Upper lobe of right lung (tissue), 1 donor: ENCODE results near the gene PSD4. TPM values are rescaled to one million over a fixed set of nuclear protein-coding genes. Genes with fewer than 3 reads are reported as not detected.

ENCODE experiments used
- ATAC-seq: fragments of 200-7000 bp; cut with Tn5 transposase; one replicate; pipeline ENCODE4 v1.9.1; 2020; ENCODE audit warnings: mild to moderate bottlenecking, moderate library complexity
- DNase-seq: peaks from one replicate; pipeline ENCODE4 v3.0.0-alpha.2; 2020
- H3K27ac ChIP-seq: fragments of 200-600 bp; one replicate; pipeline ENCODE4 v1.8.0; 2022
- H3K27me3 ChIP-seq: fragments of 200-600 bp; one replicate; pipeline ENCODE4 v1.8.0; 2022; ENCODE audit warnings: mild to moderate bottlenecking
- H3K36me3 ChIP-seq: fragments of 200-600 bp; one replicate; pipeline ENCODE4 v1.8.0; 2022
- H3K4me1 ChIP-seq: fragments of 200-600 bp; one replicate; pipeline ENCODE4 v1.8.0; 2022
- H3K4me3 ChIP-seq: fragments of 200-600 bp; one replicate; pipeline ENCODE4 v1.8.0; 2022; ENCODE audit warnings: mild to moderate bottlenecking
- H3K9me3 ChIP-seq: fragments of 200-600 bp; one replicate; pipeline ENCODE4 v1.8.0; 2022
- CTCF ChIP-seq: fragments of 200-600 bp; IDR thresholded peaks from one replicate; pipeline ENCODE4 v1.8.0; 2022; ENCODE audit warnings: antibody characterized with exemption
- intact Hi-C: fragments of 100-400 bp; cut with DNase I; formaldehyde crosslinking; loops from one replicate; pipeline ENCODE4 v1.11.0; 2022
- total RNA-seq: library from RNA; stranded (reverse); fragmentation: NEBNext Ultra II Directional; extraction: Animal tissue kit (Norgen Biotek cat#: 25700); gene quantifications from one replicate; pipeline ENCODE4 v1.2.1, GENCODE V29; 2021
- donor health status: DM: no; HTN: yes; CAD: no; lungs with severe emphysema.

Gene PSD4
- total RNA-seq, 1 donor from 2014 or later, result 37.8 TPM

DNA sequence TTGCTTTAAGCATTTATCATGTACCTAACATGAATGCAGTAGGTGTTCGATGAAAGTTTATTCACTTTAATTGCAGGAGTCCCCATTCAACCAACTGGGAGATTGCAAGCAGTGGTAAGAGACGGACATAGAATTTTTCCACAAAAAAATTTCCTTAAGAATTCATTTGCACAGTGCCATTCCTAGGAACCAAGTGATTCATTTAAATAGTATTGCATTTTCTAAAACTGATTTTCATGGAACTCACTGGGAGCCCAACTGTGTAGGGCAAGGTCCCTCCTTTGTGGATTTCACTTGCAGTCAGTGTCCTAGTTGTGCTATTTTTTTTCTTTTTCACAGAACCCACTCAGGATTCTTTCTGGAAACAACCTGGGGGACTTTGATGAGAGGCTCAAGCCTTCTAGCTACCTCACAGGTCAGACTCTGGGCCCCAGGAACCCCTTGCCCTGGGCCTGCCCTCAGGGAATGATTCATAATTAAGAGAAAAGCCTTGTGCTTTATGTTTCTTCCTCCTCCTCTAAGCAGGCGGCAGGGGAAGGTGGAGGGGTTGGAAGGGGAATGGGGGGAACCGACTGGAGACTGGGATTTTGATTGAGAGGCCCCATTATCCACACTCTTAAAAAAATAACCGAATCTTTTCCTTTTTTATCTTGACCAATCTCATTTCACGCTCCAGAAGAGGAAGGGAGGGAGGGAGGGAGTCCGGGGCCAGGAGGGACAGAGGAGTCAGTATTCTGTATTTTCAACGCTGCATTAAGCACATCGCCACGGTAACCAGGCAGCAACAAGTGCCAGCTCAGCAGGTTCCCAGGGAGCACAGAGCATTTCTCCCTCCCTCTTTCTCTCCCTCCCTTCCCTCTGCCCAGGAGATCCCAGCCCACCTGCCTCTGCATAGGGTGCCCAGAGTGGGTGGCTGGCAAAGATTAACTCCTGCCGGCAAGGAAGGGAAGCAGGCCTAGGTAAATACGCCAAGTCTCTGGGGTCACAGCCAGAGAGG, 51.8 kb downstream of the PSD4 start:
- no peak overlapping the region for H3K4me3 ChIP-seq
- H3K27me3 ChIP-seq, result no peaks in the 10 kb centered on the region
- H3K9me3 ChIP-seq, result no peaks in the 10 kb centered on the region
- TF ChIP-seq CTCF, result no peak
- DNase-seq, result no peak
- no peaks in the 10 kb centered on the region for H3K36me3 ChIP-seq
- peak; percentile 20 for ATAC-seq
- H3K4me1 ChIP-seq, result peaks cover 3% of the 10 kb centered on the region
- H3K27ac ChIP-seq, result no peak overlapping the region
- intact Hi-C loops, result no loop called here

DNA sequence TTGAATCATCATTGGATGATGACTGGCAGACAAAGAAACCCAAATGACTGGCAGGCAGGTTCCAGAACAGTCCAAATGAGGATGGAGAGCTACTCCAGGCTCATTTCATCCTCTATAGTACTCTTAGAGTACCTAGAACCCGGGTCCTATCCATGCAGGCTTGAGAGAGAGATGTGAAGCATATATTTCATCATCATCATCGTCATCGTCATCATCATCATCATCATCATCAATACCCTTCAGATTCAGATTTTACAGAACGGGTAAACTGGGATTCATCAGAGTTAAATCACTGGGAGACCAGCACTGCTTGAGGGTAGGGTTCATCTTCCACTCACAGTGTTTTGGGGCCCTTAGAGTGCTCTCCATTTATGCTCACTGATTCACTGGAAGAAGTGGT, 52.7 kb downstream of the PSD4 start:
- Histone ChIP-seq H3K4me3 (no peak overlapping the region), H3K27ac (no peak overlapping the region), H3K27me3 (no peaks in the 10 kb centered on the region), H3K9me3 (no peaks in the 10 kb centered on the region), H3K36me3 (no peaks in the 10 kb centered on the region), H3K4me1 (peaks cover 6% of the 10 kb centered on the region)
- no peak for ATAC-seq
- no peak for DNase-seq
- intact Hi-C loops, result no loop called here
- TF ChIP-seq CTCF, result no peak

GRCh38 chr2:113227290-113227689, 53.5 kb downstream of the PSD4 start:
- no peak for TF ChIP-seq CTCF
- intact Hi-C loops, result no loop called here
- H3K4me1 ChIP-seq, result peaks cover 6% of the 10 kb centered on the region
- no peaks in the 10 kb centered on the region for H3K9me3 ChIP-seq
- no peak overlapping the region for H3K4me3 ChIP-seq
- no peak overlapping the region for H3K27ac ChIP-seq
- DNase-seq, result no peak
- no peak for ATAC-seq
- H3K27me3 ChIP-seq, result no peaks in the 10 kb centered on the region
- H3K36me3 ChIP-seq, result no peaks in the 10 kb centered on the region

GRCh38 chr2:113227698-113228097, 53.9 kb downstream of the PSD4 start:
- intact Hi-C loops, result no loop called here
- Histone ChIP-seq H3K4me1 (peaks cover 6% of the 10 kb centered on the region), H3K27me3 (no peaks in the 10 kb centered on the region), H3K36me3 (no peaks in the 10 kb centered on the region), H3K27ac (no peak overlapping the region), H3K9me3 (no peaks in the 10 kb centered on the region), H3K4me3 (no peak overlapping the region)
- DNase-seq, result no peak
- TF ChIP-seq CTCF, result no peak
- ATAC-seq, result no peak

- intact Hi-C loops, result no loop called here
- Histone ChIP-seq H3K27me3 (no peaks in the 10 kb centered on the region), H3K27ac (no peak overlapping the region), H3K9me3 (no peaks in the 10 kb centered on the region), H3K36me3 (no peaks in the 10 kb centered on the region), H3K4me3 (no peak overlapping the region), H3K4me1 (peaks cover 6% of the 10 kb centered on the region)
- ATAC-seq (no peak), DNase-seq (no peak)
- no peak for TF ChIP-seq CTCF
These were observed 54.6 kb downstream of the PSD4 start for GRCh38 chr2:113228351-113228750.
